ENCODE measurements around the gene PTPRM.

- no peak for TF ChIP-seq SMC3 (IDR thresholded peaks at IDR 0.05)
- TF ChIP-seq REST (IDR thresholded peaks at IDR 0.05), result no peak
- TF ChIP-seq MAX (IDR thresholded peaks at IDR 0.05), result no peak
- TF ChIP-seq ELK1 (IDR thresholded peaks at IDR 0.05; ENCODE audit: low read depth, low read length), result no peak
- no peak for TF ChIP-seq CTCF (IDR thresholded peaks at IDR 0.05)
- no peak for TF ChIP-seq NPAS2 (CRISPR knock-in tag; IDR thresholded peaks at IDR 0.05; ENCODE audit: borderline replicate concordance)
- no peak for TF ChIP-seq EHMT2 (IDR thresholded peaks at IDR 0.05; ENCODE audit: low read depth)
- no peak for TF ChIP-seq PBX3 (IDR thresholded peaks at IDR 0.05)
- no peak for TF ChIP-seq MYC (IDR thresholded peaks at IDR 0.05; ENCODE audit: borderline replicate concordance, low read length)
- TF ChIP-seq ZSCAN20 (CRISPR knock-in tag; IDR thresholded peaks at IDR 0.05), result no peak
- no peak for TF ChIP-seq PHF8 (IDR thresholded peaks at IDR 0.05; ENCODE audit: borderline replicate concordance, low read depth)
- TF ChIP-seq EP300 (IDR thresholded peaks at IDR 0.05), result no peak
- no peak for TF ChIP-seq FOSL2 (IDR thresholded peaks at IDR 0.05)
- no peak for TF ChIP-seq FOSL2 (CRISPR knock-in tag; IDR thresholded peaks at IDR 0.05)
Observed at GRCh38 chr18:8231316-8231715, 664.2 kb downstream of the PTPRM start.
